GM21619 (cell line): ENCODE data around the gene ERGIC3.

Experiments used
- ATAC-seq: cut with Tn5 transposase; IDR thresholded peaks from one replicate; pipeline ENCODE4 v1.9.1; 2021; ENCODE audit not compliant: unreplicated experiment

Gene ERGIC3

DNA sequence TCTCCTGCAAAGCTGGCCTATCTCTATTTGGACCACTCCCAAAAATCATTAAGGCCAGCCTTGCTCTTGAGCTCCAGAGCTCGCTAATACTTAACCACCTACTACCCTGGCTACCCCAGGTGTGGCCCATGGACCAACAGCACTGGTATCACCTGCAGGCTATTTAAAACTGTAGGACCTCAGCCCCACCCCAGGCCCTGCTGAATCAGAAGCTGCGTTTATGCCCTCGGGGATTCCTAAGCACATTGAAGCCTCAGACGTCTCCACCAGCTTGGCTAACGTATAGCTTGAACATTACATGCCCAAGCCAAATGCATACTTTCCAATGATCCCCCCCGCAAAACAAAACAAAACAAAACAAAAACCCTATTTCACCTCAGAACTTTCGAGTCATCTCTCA, 54.0 kb downstream of the ERGIC3 start:
- ATAC-seq = no peak

DNA sequence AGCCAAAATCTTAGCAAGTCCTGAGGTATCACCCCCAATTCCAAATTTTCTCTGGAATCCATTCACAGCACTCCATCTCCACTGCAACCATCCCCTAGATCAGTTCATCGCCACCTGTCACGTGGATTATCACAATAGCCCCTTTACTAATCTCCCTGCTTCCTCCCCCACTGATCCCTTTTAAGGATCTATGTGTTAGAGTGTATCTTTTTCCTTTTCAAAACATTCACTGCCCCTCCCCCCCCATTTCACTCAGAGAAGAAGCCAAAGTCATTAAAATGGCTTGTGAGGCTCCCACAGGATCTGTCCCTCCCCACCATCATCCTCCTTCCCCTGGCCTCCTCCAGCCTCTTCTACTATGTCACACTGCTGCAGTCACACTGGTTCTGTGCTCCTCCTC, 55.3 kb downstream of the ERGIC3 start:
- no peak for ATAC-seq

DNA sequence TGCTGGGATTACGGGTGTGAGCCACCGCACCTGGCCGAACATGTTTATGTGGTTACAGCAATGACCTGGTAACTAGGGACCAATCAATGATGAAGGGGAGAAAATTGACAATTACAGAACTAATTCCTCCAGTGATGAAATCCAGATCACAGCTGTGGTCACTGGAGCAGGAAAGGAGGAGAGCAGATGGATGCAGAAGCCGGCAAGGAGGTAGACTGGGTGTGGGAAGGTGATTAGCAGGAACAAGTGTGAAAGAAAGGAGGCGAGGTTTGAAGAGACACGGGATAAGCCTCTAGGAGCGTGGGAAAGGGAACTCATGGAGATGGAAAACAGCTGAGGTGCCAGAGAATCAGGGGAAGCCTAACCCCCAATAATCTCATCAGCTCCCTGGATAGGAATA, 56.6 kb downstream of the ERGIC3 start:
- ATAC-seq = no peak

DNA sequence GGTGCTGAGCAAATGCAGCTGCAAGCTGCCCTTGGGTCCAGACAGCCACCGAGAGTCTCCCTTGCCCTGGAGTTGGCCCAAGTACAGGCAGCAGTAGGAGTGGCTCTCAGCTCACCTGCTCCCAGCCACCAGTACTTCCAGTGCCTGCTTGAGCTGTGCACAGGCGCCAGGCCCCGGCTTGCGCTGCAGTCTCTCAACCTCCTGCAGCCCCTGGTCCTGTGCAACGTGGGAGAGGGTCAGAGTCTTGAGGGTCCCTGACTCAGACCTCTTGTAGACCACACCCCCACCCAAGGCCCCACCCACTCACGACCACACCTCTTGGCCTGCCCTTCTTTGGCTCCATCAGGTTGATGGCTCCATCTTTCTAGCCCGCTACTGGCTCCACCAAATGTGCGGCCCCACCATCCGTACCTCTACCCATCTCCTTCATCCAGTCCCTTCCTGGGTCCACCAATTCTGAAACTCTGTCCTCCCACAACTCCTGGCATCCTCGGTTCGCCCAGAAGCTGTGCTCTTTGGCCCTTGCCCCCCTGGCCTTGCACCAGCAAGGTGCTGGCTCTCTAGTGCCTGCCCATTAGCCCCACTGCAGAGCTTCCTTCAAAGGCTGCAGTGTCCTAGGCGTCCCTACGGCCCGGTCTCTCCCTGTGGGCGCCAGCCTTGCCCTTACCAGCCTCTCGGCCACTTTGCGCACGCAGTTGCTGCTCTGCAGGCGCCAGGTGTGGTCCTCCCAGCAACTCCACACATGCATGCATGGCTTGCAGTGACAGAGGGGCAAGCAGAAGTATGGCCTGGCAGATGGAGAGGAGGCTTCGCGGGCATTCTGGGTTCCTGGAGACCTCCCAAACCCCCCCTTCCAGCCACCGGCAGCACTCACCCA, 57.3 kb downstream of the ERGIC3 start:
- ATAC-seq = no peak

DNA sequence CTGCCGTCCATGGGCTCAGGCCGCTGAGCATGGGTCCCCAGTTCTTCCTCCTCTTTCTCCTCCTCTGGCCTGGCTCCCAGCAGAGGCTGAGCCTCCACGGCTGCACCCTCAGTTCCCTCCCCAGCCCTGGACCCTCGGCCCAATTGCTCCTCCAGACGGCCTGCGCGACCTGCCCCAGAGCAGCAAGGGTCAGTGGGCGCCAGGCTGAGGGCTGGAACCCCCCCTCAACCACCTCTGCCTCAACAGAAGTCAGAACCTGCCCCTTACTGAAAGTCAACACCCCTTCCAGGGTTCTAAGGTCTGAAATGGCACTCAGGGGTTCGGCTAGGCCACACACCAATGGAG, 57.9 kb downstream of the ERGIC3 start:
- no peak for ATAC-seq

DNA sequence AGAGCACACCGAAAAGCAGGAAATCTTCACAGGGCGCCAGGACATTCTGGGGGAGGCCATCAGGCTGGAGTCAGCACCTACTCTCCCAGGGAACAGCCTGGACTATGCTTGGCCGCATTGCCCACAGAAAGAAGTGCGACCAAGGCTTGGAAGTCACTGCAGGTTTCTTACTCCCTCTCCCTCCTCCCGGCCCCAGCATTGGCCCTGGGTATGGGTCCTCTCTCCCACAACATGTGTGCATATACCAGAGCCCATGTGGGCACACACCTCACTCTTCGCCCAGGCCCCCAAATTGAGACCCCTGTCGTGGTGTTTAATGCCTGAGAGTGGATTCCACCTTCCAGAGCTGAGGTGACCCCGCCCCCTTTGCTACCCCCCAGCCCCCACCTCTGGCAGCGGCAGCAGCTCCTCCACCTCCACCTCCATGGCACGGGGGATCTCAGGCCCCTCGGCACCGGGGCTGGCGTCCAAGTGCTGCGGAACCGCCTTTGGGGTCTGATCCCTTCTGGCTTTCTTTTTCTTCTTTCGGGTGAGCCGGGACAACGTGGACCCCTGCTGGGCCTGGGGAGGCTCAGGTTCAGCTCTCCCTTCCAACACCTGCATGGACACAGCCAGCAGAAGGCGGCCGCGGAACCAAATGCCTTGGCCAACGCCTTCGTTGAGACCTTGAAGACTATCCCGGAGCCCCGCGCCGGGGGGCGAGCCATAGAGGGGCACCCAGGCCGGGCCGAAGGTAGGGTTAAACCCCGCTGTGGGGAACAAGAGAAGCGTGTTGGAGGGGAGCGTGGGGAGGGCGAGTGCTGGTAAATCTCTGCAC, 58.5 kb downstream of the ERGIC3 start:
- no peak for ATAC-seq

DNA sequence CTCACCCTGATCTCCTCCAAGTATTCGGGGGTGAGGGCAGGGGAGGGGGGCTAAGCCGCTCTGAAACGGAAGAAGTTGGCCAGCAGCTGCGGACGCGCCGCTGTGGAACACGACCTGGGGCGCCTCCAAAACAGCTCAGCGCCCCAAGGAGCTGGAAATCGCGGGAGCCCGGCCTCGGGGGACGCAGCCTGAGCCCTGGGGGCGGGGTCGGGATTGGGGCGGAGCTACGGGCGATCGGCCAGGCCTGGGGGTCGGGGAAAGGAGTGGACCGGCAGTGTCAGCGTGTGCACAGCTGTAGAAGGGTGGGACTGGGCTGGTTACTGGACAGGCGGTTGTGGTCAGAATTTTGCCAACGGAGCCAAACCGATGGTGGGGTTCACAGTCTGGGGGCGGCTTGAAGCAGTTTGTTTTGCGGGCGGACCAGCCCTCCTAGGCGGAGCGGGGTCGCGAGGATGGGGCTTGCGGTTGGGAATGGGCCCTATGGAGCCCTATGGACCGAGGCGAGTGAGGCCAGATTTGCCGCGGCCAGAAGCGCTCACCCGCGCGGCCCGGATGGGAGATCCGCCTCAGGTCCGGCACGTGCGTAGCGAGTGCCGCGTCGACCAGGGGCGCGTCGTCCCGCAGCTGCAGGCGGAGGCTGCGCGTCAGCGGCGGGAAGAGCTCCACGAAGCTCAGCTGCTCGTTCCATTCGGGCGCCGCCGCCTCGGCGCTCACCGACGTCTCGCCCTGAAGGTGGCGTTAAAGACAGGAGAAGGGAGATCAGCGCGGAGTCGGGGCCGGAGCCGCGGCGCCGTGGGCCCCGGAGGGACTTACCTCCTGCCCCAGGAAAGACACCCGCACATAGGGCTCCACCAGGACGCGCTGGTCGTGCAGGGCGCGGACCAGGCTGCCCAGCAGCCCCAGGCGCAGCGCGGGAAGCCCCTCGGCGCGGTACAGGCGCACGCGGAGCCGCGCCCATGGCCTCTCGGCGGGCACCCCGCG, 59.4 kb downstream of the ERGIC3 start:
- ATAC-seq = no peak

DNA sequence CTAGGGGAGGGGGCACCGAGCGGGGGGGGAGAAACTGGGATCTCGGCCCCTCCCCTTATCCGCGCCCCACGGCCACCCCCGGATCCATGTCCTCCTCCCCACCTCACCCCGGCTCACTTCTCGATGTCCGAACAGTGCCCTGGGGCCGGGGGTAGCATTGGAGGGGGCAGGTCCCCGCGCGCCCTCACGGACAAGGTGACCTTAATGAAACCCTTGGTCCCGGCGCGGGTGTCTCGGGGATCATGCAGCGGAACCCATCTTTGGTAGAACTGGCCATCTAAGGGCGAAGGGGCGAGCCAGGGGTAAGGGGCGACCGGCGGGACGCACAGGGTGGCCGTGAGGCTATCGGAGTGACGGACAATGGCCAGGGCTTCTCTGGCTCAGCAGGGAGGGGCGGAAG, 60.1 kb downstream of the ERGIC3 start:
- ATAC-seq = no peak

DNA sequence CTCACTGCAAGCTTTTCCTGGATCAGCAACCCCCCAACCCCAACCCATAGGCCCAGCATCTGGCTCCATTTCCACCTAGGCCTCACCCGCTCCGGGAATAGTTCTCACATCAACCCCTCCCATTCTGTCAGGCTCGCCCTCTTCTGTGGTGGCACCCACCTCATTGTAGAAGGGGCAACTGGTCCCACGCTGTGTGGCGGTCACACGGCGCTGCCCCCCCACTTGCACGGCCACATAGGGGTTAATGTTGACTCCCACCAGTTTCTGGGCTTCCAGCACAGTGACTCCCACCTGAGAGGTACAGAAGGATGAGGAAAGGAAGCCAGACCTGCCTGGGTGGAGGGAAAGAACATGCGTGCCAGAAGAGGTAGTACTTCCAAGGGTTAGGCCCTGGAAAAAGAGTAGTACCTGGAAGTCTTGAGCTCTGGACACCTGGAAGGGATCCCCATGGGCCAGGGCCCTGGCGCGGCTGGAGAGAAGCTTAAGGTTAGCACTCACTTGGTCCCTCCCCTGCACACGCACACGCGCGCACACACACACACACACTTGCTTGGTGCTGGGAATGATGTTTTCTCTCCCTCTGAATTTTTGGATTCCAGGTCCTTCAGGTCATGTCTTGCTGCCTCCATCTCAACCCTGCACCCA, 61.1 kb downstream of the ERGIC3 start:
- ATAC-seq = no peak

DNA sequence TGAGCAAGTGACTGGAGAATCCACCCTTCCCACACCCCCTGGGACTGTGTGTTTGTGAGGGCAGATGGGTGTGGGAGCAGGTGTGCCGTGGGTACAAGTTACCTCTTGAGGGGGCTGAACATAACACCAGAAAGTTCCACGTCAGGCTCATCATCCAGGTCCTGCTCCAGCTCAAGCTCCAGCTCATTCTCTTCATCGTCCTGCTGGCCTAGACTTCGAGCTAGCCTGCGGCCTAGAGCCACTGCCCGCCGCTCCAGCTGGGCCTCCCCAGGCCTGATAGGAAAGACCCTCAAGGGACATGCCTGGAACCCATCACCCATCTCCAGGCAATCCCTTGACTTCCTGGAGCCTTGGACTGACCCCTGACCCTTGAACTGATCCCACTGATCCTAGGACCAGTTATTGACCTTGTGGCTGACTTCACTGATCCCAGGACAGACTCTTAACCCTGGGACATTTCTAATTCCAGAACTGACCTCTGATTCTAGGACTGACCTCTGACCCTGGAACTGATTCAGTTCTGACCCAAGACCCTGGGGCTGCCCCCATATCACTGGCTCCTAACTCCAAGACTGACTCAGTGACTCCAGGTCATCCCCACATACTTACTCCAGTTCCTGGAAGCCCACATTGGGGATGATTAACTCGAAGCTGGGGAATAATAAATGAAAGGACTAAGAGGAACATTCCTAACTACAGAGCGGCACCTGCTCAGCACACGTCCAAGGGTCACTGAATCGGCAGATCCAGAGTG, 62.0 kb downstream of the ERGIC3 start:
- no peak for ATAC-seq

DNA sequence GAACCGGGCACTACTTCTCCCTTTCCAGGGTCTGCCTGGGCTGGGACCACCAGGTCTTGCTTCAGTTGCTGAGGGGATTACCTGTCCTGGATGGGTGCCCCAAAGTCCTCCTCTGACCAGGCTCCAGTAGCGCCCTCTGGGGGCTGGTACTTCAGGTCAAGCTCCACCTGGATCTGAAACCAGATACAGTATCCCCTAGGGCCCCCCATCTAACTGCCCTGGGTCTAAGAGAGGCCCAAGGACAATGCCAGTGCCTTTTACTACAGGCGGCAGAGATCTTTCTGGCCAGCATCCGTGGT, 62.5 kb downstream of the ERGIC3 start:
- no peak for ATAC-seq

DNA sequence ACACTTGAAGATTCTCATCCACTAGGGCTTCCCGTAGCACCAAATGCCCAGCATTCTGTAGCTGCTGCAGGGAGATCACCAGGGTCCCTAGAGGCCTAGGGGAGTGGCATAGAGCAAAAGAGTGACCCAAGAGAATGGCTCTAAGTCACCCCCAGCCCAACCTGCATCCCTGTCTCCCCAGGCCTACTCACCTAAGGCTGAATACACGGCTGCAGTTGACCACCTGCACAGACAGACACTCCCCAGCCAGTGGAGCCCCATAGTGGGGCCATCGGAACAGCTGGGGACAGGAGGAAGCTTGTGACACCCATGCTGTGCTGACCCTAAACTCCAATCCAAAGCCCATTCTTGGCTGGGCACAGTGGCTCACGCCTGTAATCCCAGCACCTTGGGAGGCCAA, 64.2 kb downstream of the ERGIC3 start:
- no peak for ATAC-seq
